ENCODE results near the gene C6orf120.

- TF ChIP-seq RAD21 (CRISPR knock-in tag; IDR thresholded peaks at IDR 0.05) (no peak), MYPOP (CRISPR knock-in tag; IDR thresholded peaks at IDR 0.05) (no peak), EP300 (IDR thresholded peaks at IDR 0.05; ENCODE audit: low read depth in 2 of 2, low read length in 2 of 2) (no peak), EP300 (CRISPR knock-in tag; IDR thresholded peaks at IDR 0.05; ENCODE audit: borderline replicate concordance) (no peak), ZNF441 (CRISPR knock-in tag; IDR thresholded peaks at IDR 0.05; ENCODE audit: borderline replicate concordance) (no peak), BHLHE40 (IDR thresholded peaks at IDR 0.05; ENCODE audit: low read length) (no peak), PTBP1 (IDR thresholded peaks at IDR 0.05; ENCODE audit: low read depth, low read length, poor library complexity, severe bottlenecking) (no peak), NCOA2 (CRISPR knock-in tag; IDR thresholded peaks at IDR 0.05) (no peak), ZBTB40 (IDR thresholded peaks at IDR 0.05) (no peak), ZBTB40 (CRISPR knock-in tag; IDR thresholded peaks at IDR 0.05) (no peak), TCF7 (IDR thresholded peaks at IDR 0.05; ENCODE audit: low read depth) (no peak), FOXK1 (CRISPR knock-in tag; IDR thresholded peaks at IDR 0.05; ENCODE audit: borderline replicate concordance, low read depth) (no peak)
Measured at GRCh38 chr6:169685860-169686259, 16.1 kb upstream of the C6orf120 start.
